Thyroid gland (tissue), 4 donors: Measurements from ENCODE around the gene KCNJ11.

Experiments used
- POLR2A ChIP-seq, 2 donors: fragments of 450-650 bp; IDR thresholded peaks; one replicate each; pipeline ENCODE4 v1.6.1; 2017; ENCODE audit warnings: antibody characterized with exemption in 2 of 2, mild to moderate bottlenecking in 2 of 2, moderate library complexity in 1 of 2
- TF ChIP-seq, protein P1 (sequence below), 6 experiments: fragments of 200-600 bp in 3 of 6; fragments of 450-650 bp in 3 of 6; sonication (generic) in 3 of 6; IDR thresholded peaks; one replicate each; pipeline ENCODE4 v1.5.1; 2016 to 2019; ENCODE audit warnings: antibody characterized with exemption in 6 of 6, mild to moderate bottlenecking in 2 of 6, inconsistent platforms in 1 of 6, moderate library complexity in 1 of 6

DNA sequence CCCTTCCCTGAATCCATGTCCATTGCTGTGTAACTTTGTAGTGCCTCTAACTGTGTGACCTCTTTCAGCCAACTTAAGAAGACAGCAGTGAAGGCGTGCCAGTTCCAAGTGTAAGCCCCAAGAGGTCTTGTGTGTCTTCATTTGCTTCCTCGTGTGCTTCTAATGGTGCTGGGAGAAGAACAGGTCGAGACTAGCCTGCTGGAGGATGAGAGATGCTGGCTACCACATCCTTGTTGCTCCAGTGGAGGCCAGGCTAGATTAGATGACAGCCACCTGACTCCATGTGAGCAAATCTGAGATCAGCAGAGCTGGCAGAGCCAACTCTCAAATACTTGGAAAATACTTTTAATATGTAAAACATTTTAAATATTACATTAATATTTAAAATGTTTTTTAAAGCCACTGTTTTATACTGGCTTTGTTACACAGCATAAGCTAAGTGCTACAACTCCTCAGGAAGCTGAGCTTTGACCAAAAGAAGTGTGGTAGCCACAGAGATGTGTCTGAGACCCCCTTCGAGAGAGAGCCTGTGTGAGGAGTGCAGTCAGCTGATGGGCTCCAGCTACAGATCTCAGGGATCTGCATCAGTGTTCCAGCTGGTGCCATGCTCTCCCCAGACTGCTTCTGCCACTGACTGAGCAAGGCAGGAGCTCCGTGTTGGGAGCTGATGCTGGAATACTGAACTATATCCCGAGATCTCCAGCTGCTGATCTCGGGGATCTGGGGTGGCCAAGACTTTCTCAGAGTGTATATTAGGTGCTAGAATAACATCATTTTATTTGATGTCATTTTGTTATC lies 8.9 kb downstream of the KCNJ11 start:
- TF ChIP-seq, protein P1, sequence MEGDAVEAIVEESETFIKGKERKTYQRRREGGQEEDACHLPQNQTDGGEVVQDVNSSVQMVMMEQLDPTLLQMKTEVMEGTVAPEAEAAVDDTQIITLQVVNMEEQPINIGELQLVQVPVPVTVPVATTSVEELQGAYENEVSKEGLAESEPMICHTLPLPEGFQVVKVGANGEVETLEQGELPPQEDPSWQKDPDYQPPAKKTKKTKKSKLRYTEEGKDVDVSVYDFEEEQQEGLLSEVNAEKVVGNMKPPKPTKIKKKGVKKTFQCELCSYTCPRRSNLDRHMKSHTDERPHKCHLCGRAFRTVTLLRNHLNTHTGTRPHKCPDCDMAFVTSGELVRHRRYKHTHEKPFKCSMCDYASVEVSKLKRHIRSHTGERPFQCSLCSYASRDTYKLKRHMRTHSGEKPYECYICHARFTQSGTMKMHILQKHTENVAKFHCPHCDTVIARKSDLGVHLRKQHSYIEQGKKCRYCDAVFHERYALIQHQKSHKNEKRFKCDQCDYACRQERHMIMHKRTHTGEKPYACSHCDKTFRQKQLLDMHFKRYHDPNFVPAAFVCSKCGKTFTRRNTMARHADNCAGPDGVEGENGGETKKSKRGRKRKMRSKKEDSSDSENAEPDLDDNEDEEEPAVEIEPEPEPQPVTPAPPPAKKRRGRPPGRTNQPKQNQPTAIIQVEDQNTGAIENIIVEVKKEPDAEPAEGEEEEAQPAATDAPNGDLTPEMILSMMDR (IDR thresholded peaks at IDR 0.05): no peak
- no peak for TF ChIP-seq POLR2A (IDR thresholded peaks at IDR 0.05)
